OCI-LY7 (cell line): ENCODE measurements around the gene TPBG.

Source experiments
- EZH2phosphoT487 ChIP-seq: fragments of 200-600 bp; sonication (generic); IDR thresholded peaks from 2 replicates; pipeline ENCODE4 v1.6.1; 2018; ENCODE audit warnings: low read depth, borderline replicate concordance, mild to moderate bottlenecking, mixed run types, antibody characterized with exemption, low read length, moderate library complexity, mixed read lengths
- TF ChIP-seq, protein P1 (sequence below): fragments of 200-600 bp; sonication (generic); conservative IDR thresholded peaks from 2 replicates; pipeline ENCODE4 v1.5.1; 2014; ENCODE audit warnings: mild to moderate bottlenecking, antibody characterized with exemption, low read length, moderate library complexity, mixed read lengths

DNA sequence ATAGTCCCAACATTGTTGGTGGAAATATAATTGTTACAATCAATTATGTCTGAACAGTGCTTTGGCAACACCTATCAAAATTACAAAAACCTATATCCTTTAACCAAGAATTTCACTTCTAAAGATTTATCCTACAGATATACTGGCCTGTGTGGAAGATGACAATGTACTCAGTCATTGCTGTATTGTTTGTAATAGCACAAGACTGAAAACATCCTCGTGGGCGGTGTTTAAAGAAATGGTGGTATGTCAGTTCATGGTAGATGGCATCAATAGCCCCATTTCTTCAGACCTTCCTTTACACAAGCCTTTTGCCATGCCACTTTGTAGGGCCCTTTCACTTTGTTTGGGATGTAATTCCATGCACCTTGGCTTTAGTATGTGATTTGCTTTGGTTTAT lies 9.8 kb upstream of the TPBG start:
- TF ChIP-seq, protein P1, sequence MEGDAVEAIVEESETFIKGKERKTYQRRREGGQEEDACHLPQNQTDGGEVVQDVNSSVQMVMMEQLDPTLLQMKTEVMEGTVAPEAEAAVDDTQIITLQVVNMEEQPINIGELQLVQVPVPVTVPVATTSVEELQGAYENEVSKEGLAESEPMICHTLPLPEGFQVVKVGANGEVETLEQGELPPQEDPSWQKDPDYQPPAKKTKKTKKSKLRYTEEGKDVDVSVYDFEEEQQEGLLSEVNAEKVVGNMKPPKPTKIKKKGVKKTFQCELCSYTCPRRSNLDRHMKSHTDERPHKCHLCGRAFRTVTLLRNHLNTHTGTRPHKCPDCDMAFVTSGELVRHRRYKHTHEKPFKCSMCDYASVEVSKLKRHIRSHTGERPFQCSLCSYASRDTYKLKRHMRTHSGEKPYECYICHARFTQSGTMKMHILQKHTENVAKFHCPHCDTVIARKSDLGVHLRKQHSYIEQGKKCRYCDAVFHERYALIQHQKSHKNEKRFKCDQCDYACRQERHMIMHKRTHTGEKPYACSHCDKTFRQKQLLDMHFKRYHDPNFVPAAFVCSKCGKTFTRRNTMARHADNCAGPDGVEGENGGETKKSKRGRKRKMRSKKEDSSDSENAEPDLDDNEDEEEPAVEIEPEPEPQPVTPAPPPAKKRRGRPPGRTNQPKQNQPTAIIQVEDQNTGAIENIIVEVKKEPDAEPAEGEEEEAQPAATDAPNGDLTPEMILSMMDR = no peak
- TF ChIP-seq EZH2phosphoT487 = no peak
